GM23248 (cell line): ENCODE data around the gene MAPK8IP1. TPM values are rescaled to one million over a fixed set of nuclear protein-coding genes. Genes with fewer than 3 reads are reported as not detected.

Source experiments
- DNase-seq: peaks from one replicate; pipeline ENCODE4 v3.0.0-alpha.2; 2015
- H2AFZ ChIP-seq: fragments of 200-600 bp; sonication (generic); 2 replicates; pipeline ENCODE4 v1.6.1; 2016; ENCODE audit warnings: antibody characterized with exemption
- H3F3A ChIP-seq: fragments of 200-600 bp; sonication (generic); 2 replicates; pipeline ENCODE4 v1.6.1; 2016; ENCODE audit warnings: mild to moderate bottlenecking, antibody characterized with exemption, mixed run types; ENCODE audit not compliant: insufficient read depth
- H3K27ac ChIP-seq: fragments of 200-600 bp; sonication (generic); 2 replicates; pipeline ENCODE4 v1.5.1; 2016; ENCODE audit warnings: mild to moderate bottlenecking
- H3K27me3 ChIP-seq: fragments of 200-600 bp; sonication (generic); replicated peaks from 2 replicates; pipeline ENCODE4 v1.6.1; 2016; ENCODE audit warnings: mild to moderate bottlenecking; ENCODE audit not compliant: insufficient read depth
- H3K36me3 ChIP-seq: fragments of 200-600 bp; sonication (generic); 2 replicates; pipeline ENCODE4 v1.6.1; 2016; ENCODE audit warnings: low read depth, mild to moderate bottlenecking
- H3K4me1 ChIP-seq: fragments of 200-600 bp; sonication (generic); 2 replicates; pipeline ENCODE4 v1.6.1; 2016; ENCODE audit warnings: mild to moderate bottlenecking; ENCODE audit not compliant: insufficient read depth
- H3K4me2 ChIP-seq: fragments of 200-600 bp; sonication (generic); one replicate; pipeline ENCODE4 v1.6.1; 2016; ENCODE audit warnings: mild to moderate bottlenecking; ENCODE audit not compliant: unreplicated experiment
- H3K4me3 ChIP-seq: fragments of 200-600 bp; sonication (generic); 2 replicates; pipeline ENCODE4 v1.5.1; 2016; ENCODE audit warnings: mild to moderate bottlenecking
- H3K79me2 ChIP-seq: fragments of 200-600 bp; sonication (generic); 2 replicates; pipeline ENCODE4 v1.6.1; 2016; ENCODE audit warnings: mild to moderate bottlenecking; ENCODE audit not compliant: insufficient read depth
- H3K9ac ChIP-seq: fragments of 200-600 bp; sonication (generic); 2 replicates; pipeline ENCODE4 v1.6.1; 2016; ENCODE audit warnings: mild to moderate bottlenecking
- H3K9me2 ChIP-seq: fragments of 200-600 bp; sonication (generic); 2 replicates; pipeline ENCODE4 v1.6.1; 2016; ENCODE audit warnings: mixed run types, mild to moderate bottlenecking, moderate library complexity; ENCODE audit not compliant: insufficient read depth
- H3K9me3 ChIP-seq: fragments of 200-600 bp; sonication (generic); one replicate; pipeline ENCODE4 v1.6.1; 2017; ENCODE audit warnings: low read depth
- H4K20me1 ChIP-seq: fragments of 200-600 bp; sonication (generic); 2 replicates; pipeline ENCODE4 v1.6.0; 2016; ENCODE audit not compliant: insufficient read depth
- EZH2 ChIP-seq: fragments of 200-600 bp; sonication (generic); IDR thresholded peaks from 2 replicates; pipeline ENCODE4 v1.6.1; 2018; ENCODE audit warnings: antibody characterized with exemption, mild to moderate bottlenecking; ENCODE audit not compliant: insufficient read depth, poor library complexity, severe bottlenecking
- EZH2phosphoT487 ChIP-seq: fragments of 200-600 bp; sonication (generic); IDR thresholded peaks from 2 replicates; pipeline ENCODE4 v1.6.1; 2018; ENCODE audit warnings: antibody characterized with exemption, moderate library complexity, mild to moderate bottlenecking, low read depth; ENCODE audit not compliant: insufficient read depth
- WGBS, 2 experiments: methylation state at CpG; one replicate each; pipeline ENCODE4 v1.1.6; 2015 to 2017; ENCODE audit warnings: low lambda C conversion rate in 2 of 2, low coverage in 1 of 2; ENCODE audit errors: missing lambda C conversion rate in 2 of 2; 5-methylcytosine and 5-hydroxymethylcytosine counted together
- in situ Hi-C: fragments of 300-500 bp; cut with MboI; formaldehyde crosslinking; loops from 2 replicates; pipeline ENCODE4 v1.15.0; 2020
- polyA plus RNA-seq: library from polyadenylated mRNA; unstranded; fragments of >200 nt; fragmentation: Nextera tagmentation; extraction: Ambion mirVana; gene quantifications from 2 replicates; pipeline ENCODE4 v1.2.1, GENCODE V29; 2016
- total RNA-seq: library from RNA; depleted of rRNA; stranded (reverse); fragments of >200 nt; shearing (Covaris generic); gene quantifications from 2 replicates; pipeline ENCODE4 v1.2.3, GENCODE V29; 2014

Gene MAPK8IP1
- total and polyA plus RNA-seq, 2 experiments from 2014 or later, result 1.8 to 9.5 TPM

DNA sequence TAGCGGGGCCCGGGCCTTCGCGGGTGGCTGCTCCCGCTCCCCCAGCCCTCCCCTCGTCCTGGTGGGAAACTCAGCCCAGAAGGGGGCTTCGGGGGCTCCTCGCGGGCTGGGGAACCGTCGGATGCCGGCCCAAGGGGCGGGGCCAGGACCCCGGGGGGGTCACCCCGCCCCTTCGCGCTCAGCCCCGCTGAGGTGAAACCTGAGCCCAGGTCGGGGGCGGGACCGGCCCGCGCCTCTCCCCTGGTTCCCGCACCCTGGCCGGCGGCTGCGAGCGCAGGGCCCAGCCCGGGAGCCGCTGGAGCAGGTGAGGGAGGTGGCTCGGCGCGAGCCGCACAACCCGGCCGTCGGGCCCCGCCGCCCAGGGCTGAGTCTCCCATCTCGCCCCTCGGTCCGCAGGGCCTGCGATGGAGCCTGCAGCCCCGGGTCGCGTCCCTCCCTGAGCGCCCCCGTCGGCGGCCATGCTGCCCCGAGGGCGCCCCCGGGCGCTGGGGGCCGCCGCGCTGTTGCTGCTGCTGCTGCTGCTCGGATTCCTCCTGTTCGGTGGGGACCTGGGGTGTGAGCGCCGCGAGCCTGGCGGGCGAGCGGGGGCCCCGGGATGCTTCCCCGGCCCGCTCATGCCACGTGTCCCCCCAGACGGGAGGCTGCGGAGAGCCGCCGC, 37.1 kb downstream of the MAPK8IP1 start, which contains the start of gene LARGE2:
LARGE2 (plus strand) TSS at position 232 of the 658 bp plus-strand sequence; CDS start at position 459, 227 bp downstream.
- H3K9me2 ChIP-seq, result no peaks in the 10 kb centered on the region

GRCh38 chr11:45924036-45924915, 38.8 kb downstream of the MAPK8IP1 start:
- no peak for DNase-seq
- H3K79me2 ChIP-seq, result no peaks in the 10 kb centered on the region
- H3F3A ChIP-seq, result no peaks in the 10 kb centered on the region
- H3K9me3 ChIP-seq, result no peaks in the 10 kb centered on the region
- no peak overlapping the region for H3K4me3 ChIP-seq
- H3K4me2 ChIP-seq, result no peak overlapping the region
- H3K36me3 ChIP-seq, result no peaks in the 10 kb centered on the region
- TF ChIP-seq EZH2 (no peak), EZH2phosphoT487 (no peak)
- in situ Hi-C loops, result no loop called here
- H3K4me1 ChIP-seq, result no peaks in the 10 kb centered on the region
- no peaks in the 10 kb centered on the region for H3K9me2 ChIP-seq
- H4K20me1 ChIP-seq, result no peaks in the 10 kb centered on the region
- H3K27me3 ChIP-seq, result peaks cover 12% of the 10 kb centered on the region
- H3K9ac ChIP-seq, result no peak overlapping the region
- WGBS, 2 experiments, result 80% methylated on average over 20 to 22 of the region's 22 CpGs
- no peak overlapping the region for H3K27ac ChIP-seq
- H2AFZ ChIP-seq, result no peak overlapping the region

More for the DNA sequence above, 37.1 kb downstream of the MAPK8IP1 start, which contains the start of gene LARGE2:
- Histone ChIP-seq H3K36me3 (no peaks in the 10 kb centered on the region), H3K4me3 (no peak within 1 kb of the TSS), H3K27me3 (peaks cover 12% of the 10 kb centered on the region), H3F3A (no peaks in the 10 kb centered on the region), H4K20me1 (no peaks in the 10 kb centered on the region), H3K27ac (no peak within 1 kb of the TSS), H2AFZ (0 out of 2 replicates have a peak within 1 kb of the TSS, but pooled peaks have one; percentile 2), H3K9me3 (no peaks in the 10 kb centered on the region), H3K4me1 (no peaks in the 10 kb centered on the region), H3K4me2 (no peak within 1 kb of the TSS), H3K79me2 (peaks cover 1% of the 10 kb centered on the region), H3K9ac (no peak within 1 kb of the TSS)
- 0 out of 2 replicates have a peak, but pooled peaks have one; percentile 46 for TF ChIP-seq EZH2phosphoT487
- no peak for TF ChIP-seq EZH2
- 9 to 10% methylated on average over 29 to 35 of the region's 73 CpGs for WGBS, 2 experiments
- DNase-seq, result no peak
- in situ Hi-C loops, result no loop called here

GRCh38 chr11:45924927-45925326, 39.5 kb downstream of the MAPK8IP1 start:
- TF ChIP-seq EZH2 (no peak), EZH2phosphoT487 (no peak)
- Histone ChIP-seq H3K4me3 (no peak overlapping the region), H3K9me2 (no peaks in the 10 kb centered on the region), H3K36me3 (no peaks in the 10 kb centered on the region), H3K79me2 (no peaks in the 10 kb centered on the region), H3K9me3 (no peaks in the 10 kb centered on the region), H3K27ac (no peak overlapping the region), H3K9ac (no peak overlapping the region), H4K20me1 (no peaks in the 10 kb centered on the region), H2AFZ (no peak overlapping the region), H3F3A (no peaks in the 10 kb centered on the region), H3K4me2 (no peak overlapping the region), H3K27me3 (peaks cover 12% of the 10 kb centered on the region), H3K4me1 (no peaks in the 10 kb centered on the region)
- DNase-seq, result no peak
- WGBS, 2 experiments, result 83 to 84% methylated on average over 6 of the region's 6 CpGs
- in situ Hi-C loops, result no loop called here

DNA sequence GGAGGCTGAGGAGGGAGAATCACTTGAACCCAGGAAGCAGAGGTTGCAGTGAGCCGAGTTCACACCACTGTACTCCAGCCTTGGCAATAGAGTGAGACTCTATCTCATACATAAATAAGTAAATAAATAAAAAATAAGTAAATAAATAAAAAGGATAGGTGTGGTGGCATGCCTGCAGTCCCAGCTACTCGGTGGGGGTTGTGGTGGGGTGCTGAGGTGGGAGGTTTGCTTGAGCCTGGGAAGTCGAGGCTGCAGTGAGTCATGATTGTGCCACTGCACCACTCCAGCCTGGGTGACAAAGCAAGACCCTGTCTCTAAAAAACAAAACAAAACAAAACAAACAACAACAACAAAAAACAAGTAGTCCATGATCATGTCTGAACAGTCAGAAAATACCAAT, 40.1 kb downstream of the MAPK8IP1 start:
- DNase-seq, result no peak
- Histone ChIP-seq H3K27ac (no peak overlapping the region), H3K79me2 (no peaks in the 10 kb centered on the region), H4K20me1 (no peaks in the 10 kb centered on the region), H3K36me3 (no peaks in the 10 kb centered on the region), H2AFZ (no peak overlapping the region), H3K4me2 (no peak overlapping the region), H3K9ac (no peak overlapping the region), H3K4me1 (no peaks in the 10 kb centered on the region), H3F3A (no peaks in the 10 kb centered on the region), H3K27me3 (peaks cover 12% of the 10 kb centered on the region), H3K9me2 (no peaks in the 10 kb centered on the region), H3K9me3 (no peaks in the 10 kb centered on the region), H3K4me3 (no peak overlapping the region)
- in situ Hi-C loops, result no loop called here
- 56 to 74% methylated on average over 3 of the region's 3 CpGs for WGBS, 2 experiments
- TF ChIP-seq EZH2 (no peak), EZH2phosphoT487 (no peak)
